Chondrocyte (in vitro differentiated cells): ENCODE results near the gene SBF2. TPM values are rescaled to one million over a fixed set of nuclear protein-coding genes. Genes with fewer than 3 reads are reported as not detected.
"Not testable (repeated sequence)": the region's sequence is repeated elsewhere in the genome, so short reads cannot be mapped to it uniquely, and the experiment has no call there.

Source experiments
- DNase-seq: peaks from one replicate; pipeline ENCODE4 v3.0.0; 2021; ENCODE audit warnings: mixed read lengths, low spot score
- H3K27ac Mint-ChIP-seq: one replicate; pipeline ENCODE4 v1.8.0; 2021; ENCODE audit warnings: mild to moderate bottlenecking, moderate library complexity, mixed read lengths; ENCODE audit not compliant: unreplicated experiment
- H3K27me3 Mint-ChIP-seq: 2 replicates; pipeline ENCODE4 v1.8.0; 2021; ENCODE audit warnings: low read depth, mixed read lengths
- H3K36me3 Mint-ChIP-seq: 2 replicates; pipeline ENCODE4 v1.8.0; 2021; ENCODE audit warnings: low read depth, mixed read lengths
- H3K4me1 Mint-ChIP-seq: 2 replicates; pipeline ENCODE4 v1.8.0; 2021; ENCODE audit warnings: low read depth, mild to moderate bottlenecking, mixed read lengths
- H3K4me3 Mint-ChIP-seq: one replicate; pipeline ENCODE4 v1.8.0; 2021; ENCODE audit warnings: mild to moderate bottlenecking, moderate library complexity, mixed read lengths; ENCODE audit not compliant: unreplicated experiment
- H3K9me3 Mint-ChIP-seq: 2 replicates; pipeline ENCODE4 v1.8.0; 2021; ENCODE audit warnings: low read depth, mixed read lengths
- CTCF ChIP-seq: fragments of 200-600 bp; sonication (generic); IDR thresholded peaks from 2 replicates; pipeline ENCODE4 v1.5.0; 2021; ENCODE audit warnings: antibody characterized with exemption, mild to moderate bottlenecking, moderate library complexity
- total RNA-seq: library from RNA; stranded (reverse); gene quantifications from 3 replicates; pipeline ENCODE4 v1.2.1, GENCODE V29; 2021

Gene SBF2
- total RNA-seq, 1 donor from 2014 or later = 44.5 TPM

- DNase-seq = no peak
- H3K36me3 Mint-ChIP-seq = peaks cover 2% of the 10 kb centered on the region
- peaks cover 75% of the 10 kb centered on the region for H3K4me1 Mint-ChIP-seq
- no peak for TF ChIP-seq CTCF
- no peaks in the 10 kb centered on the region for H3K9me3 Mint-ChIP-seq
- H3K27ac Mint-ChIP-seq = peak overlapping the region; percentile 32
- no peak overlapping the region for H3K4me3 Mint-ChIP-seq
- H3K27me3 Mint-ChIP-seq = no peaks in the 10 kb centered on the region
Observed at GRCh38 chr11:9903579-9903978, 390.4 kb downstream of the SBF2 start.

- Mint-ChIP-seq H3K4me3 (no peak overlapping the region), H3K4me1 (peaks cover 67% of the 10 kb centered on the region)
Observed at GRCh38 chr11:9901943-9902342, 392.1 kb downstream of the SBF2 start.

GRCh38 chr11:9900253-9900652 is 393.8 kb downstream of the SBF2 start:
- peaks cover 50% of the 10 kb centered on the region for H3K4me1 Mint-ChIP-seq
- H3K4me3 Mint-ChIP-seq, H3K9me3 Mint-ChIP-seq, H3K27me3 Mint-ChIP-seq, H3K36me3 Mint-ChIP-seq, DNase-seq: not testable (repeated sequence)
- peak overlapping the region; percentile 74 for H3K27ac Mint-ChIP-seq

More at GRCh38 chr11:9901943-9902342, 392.1 kb downstream of the SBF2 start:
- no peak for TF ChIP-seq CTCF
- H3K36me3 Mint-ChIP-seq = peaks cover 4% of the 10 kb centered on the region
- H3K27ac Mint-ChIP-seq = no peak overlapping the region
- no peak for DNase-seq
- H3K27me3 Mint-ChIP-seq = no peaks in the 10 kb centered on the region
- H3K9me3 Mint-ChIP-seq = no peaks in the 10 kb centered on the region

- H3K27ac Mint-ChIP-seq = no peak overlapping the region
- peaks cover 7% of the 10 kb centered on the region for H3K36me3 Mint-ChIP-seq
- no peak for TF ChIP-seq CTCF
- no peaks in the 10 kb centered on the region for H3K27me3 Mint-ChIP-seq
- H3K4me3 Mint-ChIP-seq = no peak overlapping the region
- H3K4me1 Mint-ChIP-seq = peaks cover 48% of the 10 kb centered on the region
- H3K9me3 Mint-ChIP-seq = peaks cover 3% of the 10 kb centered on the region
- no peak for DNase-seq
Observed at GRCh38 chr11:9899676-9900075, 394.3 kb downstream of the SBF2 start.

GRCh38 chr11:9896902-9897301 is 397.1 kb downstream of the SBF2 start:
- H3K4me1 Mint-ChIP-seq = peaks cover 35% of the 10 kb centered on the region
- peaks cover 12% of the 10 kb centered on the region for H3K36me3 Mint-ChIP-seq
- no peak overlapping the region for H3K27ac Mint-ChIP-seq
- peaks cover 3% of the 10 kb centered on the region for H3K9me3 Mint-ChIP-seq
- H3K27me3 Mint-ChIP-seq = no peaks in the 10 kb centered on the region
- H3K4me3 Mint-ChIP-seq = no peak overlapping the region
- TF ChIP-seq CTCF = no peak
- DNase-seq = no peak

- no peak overlapping the region for H3K4me3 Mint-ChIP-seq
- no peaks in the 10 kb centered on the region for H3K27me3 Mint-ChIP-seq
- no peak for TF ChIP-seq CTCF
- H3K27ac Mint-ChIP-seq = no peak overlapping the region
- H3K36me3 Mint-ChIP-seq = peaks cover 10% of the 10 kb centered on the region
- peaks cover 26% of the 10 kb centered on the region for H3K4me1 Mint-ChIP-seq
- DNase-seq = no peak
- H3K9me3 Mint-ChIP-seq = peaks cover 3% of the 10 kb centered on the region
Observed at GRCh38 chr11:9895006-9895405, 399.0 kb downstream of the SBF2 start.
